HCT116 (cell line): Measurements from ENCODE around the gene CREB3L4. TPM values are rescaled to one million over a fixed set of nuclear protein-coding genes. Genes with fewer than 3 reads are reported as not detected.
A peak's percentile ranks its signal among the peaks of the same experiment; 100 is the strongest.

Experiments used
- ATAC-seq: fragments of 200-7000 bp; cut with Tn5 transposase; 2 replicates; pipeline ENCODE4 v1.9.1; 2020; ENCODE audit warnings: mild to moderate bottlenecking, moderate library complexity
- BruUV-seq: library from RNA; stranded (reverse); fragments of 400-500 nt; replicated peaks from 2 replicates; lab custom pipeline; 2021; lab: Mats Ljungman, UMichigan
- CTCF ChIA-PET: fragments of 300-600 bp; sonication (Branson Sonifier 250); formaldehyde crosslinking; loops from one replicate; lab custom pipeline; 2021; ENCODE audit warnings: antibody characterized with exemption; lab: Charles Lee
- POLR2A ChIA-PET: fragments of 300-600, 350-600 bp; sonication (Branson Sonifier 250); formaldehyde crosslinking; loops from one replicate; lab custom pipeline; 2021; ENCODE audit warnings: antibody characterized with exemption; lab: Charles Lee
- RAD21 ChIA-PET, 2 experiments: fragments of 300-600 bp; sonication (Branson Sonifier 250); formaldehyde crosslinking; loops; one replicate each; lab custom pipeline; 2023; ENCODE audit warnings: low total read pairs in 2 of 2; ENCODE audit not compliant: uncharacterized antibody in 2 of 2, unreplicated experiment in 2 of 2, low non-redundant PET in 1 of 2; lab: Charles Lee
- DNase-seq: peaks from one replicate; pipeline ENCODE4 v3.0.0-alpha.2; 2010; ENCODE audit warnings: low read depth, low spot score
- H2AFZ ChIP-seq: fragments of 200-600 bp; shearing (Covaris generic), sonication (generic); 2 replicates; pipeline ENCODE4 v1.6.1; 2017; ENCODE audit warnings: low read depth, mixed run types, mixed read lengths, antibody characterized with exemption, low read length; ENCODE audit not compliant: poor library complexity, severe bottlenecking
- H3K27ac ChIP-seq: 2 replicates; pipeline ENCODE4 v1.5.1; 2012; ENCODE audit warnings: low read depth, low read length
- H3K27me3 ChIP-seq: fragments of 200-600 bp; sonication (generic); 2 replicates; pipeline ENCODE4 v1.6.1; 2016; ENCODE audit warnings: mixed run types, low read length, mixed read lengths; ENCODE audit not compliant: insufficient read depth
- H3K36me3 ChIP-seq, 2 experiments: fragments of 200-500 bp in 1 of 2; fragments of 200-600 bp in 1 of 2; sonication (Bioruptor generic) in 1 of 2; sonication (generic) in 1 of 2; 2 replicates each; pipeline versions ENCODE4 v1.5.1 to v1.6.1; 2014 to 2016; ENCODE audit warnings: low read length in 2 of 2, inconsistent platforms in 1 of 2, mixed read lengths in 1 of 2, mixed run types in 1 of 2; ENCODE audit not compliant: insufficient read depth in 2 of 2, control insufficient read depth in 1 of 2
- H3K4me1 ChIP-seq, 2 experiments: fragments of 200-600 bp in 1 of 2; sonication (generic) in 1 of 2; 2 replicates each; pipeline versions ENCODE4 v1.5.1 to v1.6.1; 2012 to 2017; ENCODE audit warnings: low read length in 2 of 2, inconsistent platforms in 1 of 2, mild to moderate bottlenecking in 1 of 2, mixed read lengths in 1 of 2, mixed run types in 1 of 2, moderate library complexity in 1 of 2; ENCODE audit not compliant: insufficient read depth in 2 of 2, control insufficient read depth in 1 of 2
- H3K4me2 ChIP-seq: fragments of 200-600 bp; sonication (generic); 2 replicates; pipeline ENCODE4 v1.6.1; 2017; ENCODE audit warnings: mixed run types, low read length, mixed read lengths
- H3K4me3 ChIP-seq, 2 experiments: fragments of 200-600 bp in 1 of 2; sonication (generic) in 1 of 2; replicated peaks in 1 of 2; 2 replicates each; pipeline ENCODE4 v1.5.1; 2011 to 2016; ENCODE audit warnings: low read length in 2 of 2, control low read depth in 1 of 2, low read depth in 1 of 2, mild to moderate bottlenecking in 1 of 2, mixed read lengths in 1 of 2, mixed run types in 1 of 2
- H3K79me2 ChIP-seq: fragments of 200-600 bp; sonication (generic); 2 replicates; pipeline ENCODE4 v1.6.1; 2017; ENCODE audit warnings: mild to moderate bottlenecking, mixed run types, low read length, moderate library complexity, mixed read lengths; ENCODE audit not compliant: insufficient read depth
- H3K9ac ChIP-seq: fragments of 200-600 bp; sonication (generic); 2 replicates; pipeline ENCODE4 v1.6.1; 2016; ENCODE audit warnings: low read length, mixed read lengths
- H3K9me2 ChIP-seq: fragments of 200-600 bp; sonication (generic), shearing (Covaris generic); 2 replicates; pipeline ENCODE4 v1.6.1; 2017; ENCODE audit warnings: mixed run types, mild to moderate bottlenecking, moderate library complexity; ENCODE audit not compliant: insufficient read depth
- H3K9me3 ChIP-seq, 2 experiments: fragments of 200-500 bp in 1 of 2; fragments of 200-600 bp in 1 of 2; sonication (Bioruptor generic) in 1 of 2; sonication (generic) in 1 of 2; 2 replicates each; pipeline ENCODE4 v1.6.1; 2014 to 2017; ENCODE audit warnings: low read length in 2 of 2, mixed read lengths in 2 of 2, inconsistent platforms in 1 of 2, low read depth in 1 of 2, mild to moderate bottlenecking in 1 of 2, mixed run types in 1 of 2, moderate library complexity in 1 of 2; ENCODE audit not compliant: control insufficient read depth in 1 of 2, insufficient read depth in 1 of 2
- H4K20me1 ChIP-seq: fragments of 200-600 bp; sonication (generic), shearing (Covaris generic); 2 replicates; pipeline ENCODE4 v1.6.1; 2017; ENCODE audit warnings: mixed run types, mild to moderate bottlenecking, moderate library complexity; ENCODE audit not compliant: insufficient read depth
- ATF3 ChIP-seq: IDR thresholded peaks from 2 replicates; pipeline ENCODE4 v1.6.1; 2012
- CBX3 ChIP-seq: IDR thresholded peaks from 2 replicates; pipeline ENCODE4 v1.6.1; 2012; ENCODE audit warnings: low read depth
- CEBPB ChIP-seq: IDR thresholded peaks from 2 replicates; pipeline ENCODE4 v1.6.1; 2012; ENCODE audit warnings: low read depth
- EGR1 ChIP-seq: IDR thresholded peaks from 2 replicates; pipeline ENCODE4 v1.6.1; 2012; ENCODE audit warnings: low read depth
- MAX ChIP-seq: IDR thresholded peaks from 2 replicates; pipeline ENCODE4 v1.6.1; 2012
- POLR2A ChIP-seq: IDR thresholded peaks from 2 replicates; pipeline ENCODE4 v1.7.0; 2011; ENCODE audit warnings: borderline replicate concordance; ENCODE audit not compliant: insufficient read depth, insufficient read length; ENCODE audit errors: extremely low read depth
- POLR2AphosphoS5 ChIP-seq: IDR thresholded peaks from 2 replicates; pipeline ENCODE4 v1.6.1; 2011; ENCODE audit warnings: mild to moderate bottlenecking, low read depth, low read length, moderate library complexity
- SIN3A ChIP-seq: IDR thresholded peaks from 2 replicates; pipeline ENCODE4 v1.6.1; 2012; ENCODE audit warnings: low read depth
- SP1 ChIP-seq: IDR thresholded peaks from 2 replicates; pipeline ENCODE4 v1.6.1; 2012; ENCODE audit warnings: low read depth
- YY1 ChIP-seq: IDR thresholded peaks from 2 replicates; pipeline ENCODE4 v1.6.1; 2011; ENCODE audit warnings: low read length, low read depth, moderate library complexity, mild to moderate bottlenecking; ENCODE audit not compliant: insufficient replicate concordance; ENCODE audit errors: extremely low read depth
- ZFX ChIP-seq: fragments of 450-650 bp; IDR thresholded peaks from 2 replicates; pipeline ENCODE4 v1.6.1; 2017
- ZNF274 ChIP-seq: fragments of 200-500 bp; sonication (Bioruptor generic); IDR thresholded peaks from 2 replicates; pipeline ENCODE4 v1.6.1; 2014; ENCODE audit warnings: mild to moderate bottlenecking, low read depth, low read length, inconsistent platforms
- intact Hi-C: fragments of 100-400 bp; cut with micrococcal nuclease; formaldehyde crosslinking; loops from 2 replicates; pipeline ENCODE4 v1.10.0; 2022
- total RNA-seq: library from RNA; stranded (reverse); gene quantifications from one replicate; pipeline ENCODE4 v1.2.1, GENCODE V29; 2021; ENCODE audit not compliant: unreplicated experiment

The CREB3L4 gene
- total RNA-seq, 1 experiment from 2014 or later, result 15.3 TPM

GRCh38 chr1:153977250-153978240 lies 9.8 kb downstream of the CREB3L4 start, which contains the start of gene JTB:
Gene JTB (minus strand): TSS chr1:153977674. CDS start chr1:153977252, 422 bp downstream.
- H3K4me3 ChIP-seq, result peak within 1 kb of the TSS; percentile 81 to 100
- H3K27ac ChIP-seq, result peak within 1 kb of the TSS; percentile 91
- peak within 1 kb of the TSS; percentile 97 for H3K9ac ChIP-seq
- peaks cover 0 to 14% of the 10 kb centered on the region in 2 experiments; a peak in 2 of 4 replicates for H3K4me1 ChIP-seq
- ATAC-seq (peak; percentile 91), DNase-seq (no peak)
- peak within 1 kb of the TSS; percentile 99 for H2AFZ ChIP-seq
- peaks cover 20% of the 10 kb centered on the region for H3K79me2 ChIP-seq
- POLR2A ChIA-PET, result interaction anchor here (0.7 to 3.8 kb wide), 6 partner anchors 10 to 444 kb away, joined by 3 to 38 read pairs (median 11); partner anchors contain the start of genes CREB3L4, CRTC2, RAB13 and RPS27
- peak within 1 kb of the TSS; percentile 99 for H3K4me2 ChIP-seq
- H3K9me3 ChIP-seq, result no peaks in the 10 kb centered on the region
- RAD21 ChIA-PET, result interaction anchor here in 1 of 2 experiments (1.0 kb wide), 1 partner anchor 14 kb away, joined by 3 read pairs; the partner anchor contains the start of gene SLC39A1
- TSS peak; percentile 91 for BruUV-seq
- H3K27me3 ChIP-seq, result no peaks in the 10 kb centered on the region
- intact Hi-C loops, result no loop called here
- TF ChIP-seq CEBPB, result no peak
- TF ChIP-seq MAX, result 0 out of 2 replicates have a peak, but pooled peaks have one; percentile 66
- peak; percentile 13; the same call in 1 of the 2 replicates for TF ChIP-seq SP1
- peak; percentile 78 for TF ChIP-seq EGR1
- TF ChIP-seq POLR2AphosphoS5, result peak; percentile 94
- peak; percentile 21; the same call in 1 of the 2 replicates for TF ChIP-seq CBX3
- TF ChIP-seq POLR2A, result peak; percentile 48
- TF ChIP-seq ZNF274, result no peak
- peak; percentile 93 for TF ChIP-seq ZFX
- TF ChIP-seq YY1, result peak; percentile 93
- TF ChIP-seq SIN3A, result peak; percentile 51
- no peak for TF ChIP-seq ATF3
- no peaks in the 10 kb centered on the region for H3K9me2 ChIP-seq
- H3K36me3 ChIP-seq, result peaks cover 11 to 29% of the 10 kb centered on the region in 2 experiments; a peak in 3 of 4 replicates
- H4K20me1 ChIP-seq, result no peaks in the 10 kb centered on the region
- CTCF ChIA-PET, result interaction anchor here (1.0 to 2.3 kb wide), 5 partner anchors 8 to 31 kb away, joined by 3 to 15 read pairs (median 5); partner anchors contain the start of genes CREB3L4, DENND4B, RAB13 and RPS27
